ENCODE results near the gene PIK3AP1. TPM values are rescaled to one million over a fixed set of nuclear protein-coding genes. Genes with fewer than 3 reads are reported as not detected.

Gene PIK3AP1
- total RNA-seq, 1 experiment from 2014 or later = 7.1 TPM

GRCh38 chr10:96697438-96697837 lies 22.9 kb downstream of the PIK3AP1 start (continued):
- no peak for TF ChIP-seq CTCF (IDR thresholded peaks at IDR 0.05 in 2 of 3, conservative IDR thresholded peaks at IDR 0.05 in 1 of 3; ENCODE audit: borderline replicate concordance in 1 of 3, insufficient read depth in 1 of 3, low read depth in 2 of 3, low read length in 2 of 3)
- TF ChIP-seq REST (IDR thresholded peaks at IDR 0.05; ENCODE audit: low read depth) = no peak

GRCh38 chr10:96696845-96697425 lies 23.4 kb downstream of the PIK3AP1 start:
- no peaks in the 10 kb centered on the region for H3K27me3 ChIP-seq (ENCODE audit: insufficient read depth, low read length)
- H3K4me3 ChIP-seq (replicated peaks in 1 of 2; ENCODE audit: low read depth in 1 of 2, low read length in 2 of 2) = no peak overlapping the region
- no TSS peak for BruUV-seq (replicated peaks)
- no peaks in the 10 kb centered on the region for H3K4me1 ChIP-seq (ENCODE audit: control insufficient read depth in 1 of 2, insufficient read depth in 2 of 2, low read length in 2 of 2)
- ChIA-PET POLR2A (no interaction called here), RAD21 (ENCODE audit: low non-redundant PET in 1 of 2, low total read pairs in 2 of 2, uncharacterized antibody in 2 of 2, unreplicated experiment in 2 of 2) (no interaction called here), CTCF (no interaction called here)
- no peak overlapping the region for H3K27ac ChIP-seq (ENCODE audit: low read depth, low read length)
- no peak overlapping the region for H2AFZ ChIP-seq (ENCODE audit: low read depth, low read length, poor library complexity, severe bottlenecking)
- H3K9me3 ChIP-seq (ENCODE audit: control insufficient read depth in 1 of 2, insufficient read depth in 1 of 2, low read depth in 1 of 2, low read length in 2 of 2) = no peaks in the 10 kb centered on the region
- no peaks in the 10 kb centered on the region for H3K36me3 ChIP-seq (ENCODE audit: control insufficient read depth in 1 of 2, insufficient read depth in 2 of 2, low read length in 2 of 2)
- H4K20me1 ChIP-seq (ENCODE audit: insufficient read depth) = no peaks in the 10 kb centered on the region
- H3K9ac ChIP-seq (ENCODE audit: low read length) = no peak overlapping the region
- H3K4me2 ChIP-seq (ENCODE audit: low read length) = no peak overlapping the region
- no peaks in the 10 kb centered on the region for H3K9me2 ChIP-seq (ENCODE audit: insufficient read depth)
- no peaks in the 10 kb centered on the region for H3K79me2 ChIP-seq (ENCODE audit: insufficient read depth, low read length)
- DNase-seq (ENCODE audit: low read depth, low spot score) (no peak), ATAC-seq (no peak)
- intact Hi-C loops (cut with micrococcal nuclease) = no loop called here
- TF ChIP-seq ELF1 (IDR thresholded peaks at IDR 0.05; ENCODE audit: borderline replicate concordance, low read depth) (no peak), POLR2AphosphoS5 (IDR thresholded peaks at IDR 0.05; ENCODE audit: low read depth, low read length) (no peak), ATF3 (IDR thresholded peaks at IDR 0.05) (no peak), ZBTB33 (IDR thresholded peaks at IDR 0.05; ENCODE audit: extremely low read depth, insufficient replicate concordance, low read length) (no peak), POLR2A (IDR thresholded peaks at IDR 0.05; ENCODE audit: borderline replicate concordance, extremely low read depth, insufficient read depth, insufficient read length) (no peak), REST (IDR thresholded peaks at IDR 0.05; ENCODE audit: low read depth) (no peak), SIN3A (IDR thresholded peaks at IDR 0.05; ENCODE audit: low read depth) (no peak), TCF7L2 (IDR thresholded peaks at IDR 0.05; ENCODE audit: borderline replicate concordance, extremely low read depth, insufficient read depth, insufficient read length) (no peak), CEBPB (IDR thresholded peaks at IDR 0.05; ENCODE audit: low read depth) (no peak), EZH2phosphoT487 (IDR thresholded peaks at IDR 0.05; ENCODE audit: borderline replicate concordance) (no peak), EZH2 (IDR thresholded peaks at IDR 0.05) (no peak)

All from HCT116 (cell line).